Parathyroid adenoma (tissue), 2 donors: Measurements from ENCODE around the gene BBS9.

ENCODE experiments used
- H2AFZ ChIP-seq: fragments of 300-600 bp; sonication (generic); one replicate; pipeline ENCODE4 v1.7.0; 2017; ENCODE audit warnings: antibody characterized with exemption, mild to moderate bottlenecking
- H3K27ac ChIP-seq: fragments of 300-600 bp; sonication (generic); one replicate; pipeline ENCODE4 v1.7.0; 2017
- H3K27me3 ChIP-seq: fragments of 300-600 bp; sonication (generic); one replicate; pipeline ENCODE4 v1.7.0; 2017; ENCODE audit warnings: low read length; ENCODE audit not compliant: control insufficient read depth, insufficient read depth
- H3K36me3 ChIP-seq: fragments of 300-600 bp; sonication (generic); one replicate; pipeline ENCODE4 v1.7.0; 2017; ENCODE audit warnings: low read length; ENCODE audit not compliant: control insufficient read depth, insufficient read depth
- H3K4me1 ChIP-seq: fragments of 300-600 bp; sonication (generic); one replicate; pipeline ENCODE4 v1.7.0; 2017; ENCODE audit warnings: control low read depth
- H3K4me2 ChIP-seq: fragments of 300-600 bp; sonication (generic); one replicate; pipeline ENCODE4 v1.7.0; 2017; ENCODE audit warnings: low read length
- H3K4me3 ChIP-seq: fragments of 300-600 bp; sonication (generic); one replicate; pipeline ENCODE4 v1.7.0; 2017; ENCODE audit warnings: low read depth, low read length
- H3K79me2 ChIP-seq: fragments of 300-600 bp; sonication (generic); one replicate; pipeline ENCODE4 v1.7.0; 2017; ENCODE audit warnings: control low read depth
- H3K9ac ChIP-seq: fragments of 300-600 bp; sonication (generic); one replicate; pipeline ENCODE4 v1.7.0; 2017; ENCODE audit warnings: mild to moderate bottlenecking
- H3K9me3 ChIP-seq: fragments of 300-600 bp; sonication (generic); one replicate; pipeline ENCODE4 v1.7.0; 2017; ENCODE audit warnings: low read length; ENCODE audit not compliant: control insufficient read depth
- TF ChIP-seq, protein P1 (sequence below): fragments of 300-600 bp; sonication (generic); IDR thresholded peaks from one replicate; pipeline ENCODE4 v1.7.0; 2017; ENCODE audit warnings: antibody characterized with exemption, mild to moderate bottlenecking
- donor health status: primary hyperparathyroidism.

The BBS9 gene

DNA sequence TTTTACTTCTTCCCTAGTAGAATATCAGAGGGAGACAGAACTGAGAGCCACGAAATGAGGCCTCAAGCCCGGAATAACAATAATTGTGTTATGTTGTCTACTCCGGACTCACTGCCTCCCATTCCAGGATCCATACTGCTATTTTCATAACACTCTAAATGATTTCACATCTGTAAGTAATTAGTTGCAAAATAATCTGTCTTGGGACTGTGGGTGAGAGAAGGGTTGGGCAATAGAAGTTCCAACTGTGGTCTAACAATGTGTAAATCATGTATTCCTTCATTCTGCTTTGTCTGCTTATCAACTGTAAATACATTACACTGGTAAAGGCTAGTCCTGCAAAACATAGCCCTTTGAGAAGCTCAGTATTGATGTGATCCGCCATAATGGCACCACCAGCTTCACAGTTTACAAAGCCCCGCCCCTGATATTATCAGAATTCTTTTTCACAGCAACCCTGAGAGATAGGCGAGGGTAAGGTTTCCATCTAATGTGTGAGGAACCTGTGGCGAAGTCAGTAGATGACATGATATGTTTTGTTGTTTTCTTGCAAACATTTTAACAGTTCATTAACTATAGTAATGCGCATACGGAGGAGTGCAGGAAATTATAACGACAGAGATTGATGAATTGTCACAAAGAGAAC lies 510.3 kb downstream of the BBS9 start:
- H3K9me3 ChIP-seq: no peaks in the 10 kb centered on the region
- no peaks in the 10 kb centered on the region for H3K27me3 ChIP-seq
- no peaks in the 10 kb centered on the region for H3K36me3 ChIP-seq
- H3K4me2 ChIP-seq: no peak overlapping the region
- no peak overlapping the region for H2AFZ ChIP-seq
- no peaks in the 10 kb centered on the region for H3K4me1 ChIP-seq
- no peaks in the 10 kb centered on the region for H3K79me2 ChIP-seq
- no peak overlapping the region for H3K9ac ChIP-seq
- no peak overlapping the region for H3K27ac ChIP-seq
- no peak overlapping the region for H3K4me3 ChIP-seq
- TF ChIP-seq, protein P1, sequence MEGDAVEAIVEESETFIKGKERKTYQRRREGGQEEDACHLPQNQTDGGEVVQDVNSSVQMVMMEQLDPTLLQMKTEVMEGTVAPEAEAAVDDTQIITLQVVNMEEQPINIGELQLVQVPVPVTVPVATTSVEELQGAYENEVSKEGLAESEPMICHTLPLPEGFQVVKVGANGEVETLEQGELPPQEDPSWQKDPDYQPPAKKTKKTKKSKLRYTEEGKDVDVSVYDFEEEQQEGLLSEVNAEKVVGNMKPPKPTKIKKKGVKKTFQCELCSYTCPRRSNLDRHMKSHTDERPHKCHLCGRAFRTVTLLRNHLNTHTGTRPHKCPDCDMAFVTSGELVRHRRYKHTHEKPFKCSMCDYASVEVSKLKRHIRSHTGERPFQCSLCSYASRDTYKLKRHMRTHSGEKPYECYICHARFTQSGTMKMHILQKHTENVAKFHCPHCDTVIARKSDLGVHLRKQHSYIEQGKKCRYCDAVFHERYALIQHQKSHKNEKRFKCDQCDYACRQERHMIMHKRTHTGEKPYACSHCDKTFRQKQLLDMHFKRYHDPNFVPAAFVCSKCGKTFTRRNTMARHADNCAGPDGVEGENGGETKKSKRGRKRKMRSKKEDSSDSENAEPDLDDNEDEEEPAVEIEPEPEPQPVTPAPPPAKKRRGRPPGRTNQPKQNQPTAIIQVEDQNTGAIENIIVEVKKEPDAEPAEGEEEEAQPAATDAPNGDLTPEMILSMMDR: no peak

DNA sequence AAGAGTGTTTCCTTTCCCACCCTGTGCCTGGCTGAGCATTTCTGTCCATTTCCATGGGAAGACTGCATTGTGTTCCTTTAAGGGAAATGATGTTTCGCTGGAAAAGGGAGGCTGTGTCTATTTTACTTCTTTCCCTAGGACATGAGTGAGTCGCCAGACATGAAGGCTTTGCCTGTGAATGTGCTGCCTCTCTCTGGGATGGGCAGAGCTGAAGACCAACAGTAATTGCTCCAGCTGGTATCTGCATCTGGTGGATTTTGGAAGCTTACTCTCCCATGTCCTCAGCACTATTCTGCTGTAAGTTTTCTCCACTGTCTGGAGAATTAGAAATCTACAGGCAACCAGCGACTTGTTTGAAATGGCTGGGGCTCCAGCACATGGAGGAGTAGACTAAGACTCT lies 511.4 kb downstream of the BBS9 start:
- no peaks in the 10 kb centered on the region for H3K36me3 ChIP-seq
- no peaks in the 10 kb centered on the region for H3K9me3 ChIP-seq
- no peak overlapping the region for H3K9ac ChIP-seq
- H3K27ac ChIP-seq: no peak overlapping the region
- no peaks in the 10 kb centered on the region for H3K79me2 ChIP-seq
- no peaks in the 10 kb centered on the region for H3K4me1 ChIP-seq
- H3K4me2 ChIP-seq: no peak overlapping the region
- TF ChIP-seq, protein P1: no peak
- H2AFZ ChIP-seq: no peak overlapping the region
- H3K27me3 ChIP-seq: no peaks in the 10 kb centered on the region
- no peak overlapping the region for H3K4me3 ChIP-seq

DNA sequence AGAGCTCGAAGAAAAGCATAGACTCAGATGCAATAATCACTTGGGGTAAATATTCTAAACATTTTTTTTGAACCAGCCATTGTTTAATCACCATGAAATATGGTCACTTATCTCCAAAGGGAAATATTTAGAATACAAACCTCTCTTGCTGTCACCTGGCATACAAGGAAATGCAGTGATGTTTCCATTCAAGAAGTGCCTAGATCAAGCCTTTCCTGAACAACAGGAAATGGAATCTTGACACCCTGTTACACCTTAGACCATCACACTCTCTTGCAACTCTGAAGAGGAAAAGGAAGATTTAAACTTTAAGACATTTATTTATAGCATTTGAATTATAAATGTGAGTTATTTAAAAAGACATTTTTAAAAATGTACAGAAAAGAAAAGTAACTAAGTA lies 512.9 kb downstream of the BBS9 start:
- Histone ChIP-seq H2AFZ (no peak overlapping the region), H3K27ac (no peak overlapping the region)
- TF ChIP-seq, protein P1: no peak

DNA sequence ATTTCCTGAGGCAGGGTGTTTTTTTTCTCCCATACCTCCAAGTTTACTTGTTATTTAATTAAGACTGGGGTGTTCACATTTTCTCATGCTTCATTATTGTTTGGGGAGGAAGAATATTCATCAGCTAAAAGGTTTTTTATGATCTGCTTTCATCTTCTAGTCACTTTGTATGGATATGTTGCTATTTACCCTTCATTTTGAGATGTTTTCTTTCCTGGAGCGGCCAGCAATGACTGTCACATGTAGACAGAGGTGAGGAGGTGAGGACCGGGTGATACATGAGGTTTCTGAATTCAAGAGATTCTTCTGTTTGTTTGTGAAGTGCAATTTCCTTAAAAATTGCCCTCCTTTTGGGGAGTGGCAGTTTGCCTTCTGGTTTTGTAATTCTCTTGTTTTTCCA lies 514.2 kb downstream of the BBS9 start:
- Histone ChIP-seq H3K9me3 (no peaks in the 10 kb centered on the region), H3K9ac (no peak overlapping the region), H3K4me2 (no peak overlapping the region), H3K4me1 (no peaks in the 10 kb centered on the region), H3K27me3 (no peaks in the 10 kb centered on the region), H3K27ac (no peak overlapping the region), H2AFZ (no peak overlapping the region), H3K4me3 (no peak overlapping the region), H3K36me3 (no peaks in the 10 kb centered on the region), H3K79me2 (no peaks in the 10 kb centered on the region)
- TF ChIP-seq, protein P1: no peak

More for the DNA sequence above, 512.9 kb downstream of the BBS9 start:
- H3K79me2 ChIP-seq: no peaks in the 10 kb centered on the region
- no peaks in the 10 kb centered on the region for H3K4me1 ChIP-seq
- H3K9ac ChIP-seq: no peak overlapping the region
- no peaks in the 10 kb centered on the region for H3K27me3 ChIP-seq
- H3K4me2 ChIP-seq: no peak overlapping the region
- no peaks in the 10 kb centered on the region for H3K9me3 ChIP-seq
- no peak overlapping the region for H3K4me3 ChIP-seq
- no peaks in the 10 kb centered on the region for H3K36me3 ChIP-seq

DNA sequence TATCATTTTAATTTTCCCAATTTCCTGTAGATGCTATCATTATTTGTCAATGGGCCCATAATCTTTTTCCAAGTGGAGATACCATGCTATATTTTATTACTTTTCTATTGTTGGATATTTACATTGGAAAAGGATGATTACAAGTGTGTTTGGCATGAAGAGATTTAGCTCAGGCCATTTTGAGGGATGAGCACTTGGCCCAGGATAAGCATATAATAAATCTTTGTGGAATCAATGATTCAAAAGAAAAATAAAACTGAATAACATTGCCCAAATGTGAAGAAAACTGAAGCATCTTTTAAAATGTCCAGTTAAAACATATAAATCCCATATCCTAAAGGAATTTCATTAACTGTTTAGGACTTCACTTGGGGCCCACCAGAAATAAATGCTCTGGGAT lies 515.1 kb downstream of the BBS9 start:
- H3K9ac ChIP-seq: no peak overlapping the region

More for the DNA sequence above, 515.1 kb downstream of the BBS9 start:
- Histone ChIP-seq H3K36me3 (no peaks in the 10 kb centered on the region), H3K4me2 (no peak overlapping the region), H3K27me3 (no peaks in the 10 kb centered on the region), H3K79me2 (no peaks in the 10 kb centered on the region), H3K4me3 (no peak overlapping the region), H2AFZ (no peak overlapping the region), H3K9me3 (no peaks in the 10 kb centered on the region), H3K27ac (no peak overlapping the region), H3K4me1 (no peaks in the 10 kb centered on the region)
- TF ChIP-seq, protein P1: no peak
